HepG2 (cell line): ENCODE results near the gene SLC5A6. TPM values are rescaled to one million over a fixed set of nuclear protein-coding genes. Genes with fewer than 3 reads are reported as not detected.

ENCODE experiments used
- HINFP ChIP-seq: sonication (generic); formaldehyde crosslinking; IDR thresholded peaks from 2 replicates; pipeline ENCODE4 v1.4.0; 2020; ENCODE audit warnings: low read depth, mild to moderate bottlenecking, missing genetic modification reagents
- MAFG ChIP-seq: sonication (generic); formaldehyde crosslinking; IDR thresholded peaks from 2 replicates; pipeline ENCODE4 v1.5.1; 2020; ENCODE audit warnings: mild to moderate bottlenecking, missing genetic modification reagents
- RAD51 ChIP-seq: fragments of 450-650 bp; IDR thresholded peaks from 2 replicates; pipeline ENCODE4 v1.6.1; 2016; ENCODE audit warnings: borderline replicate concordance
- SP5 ChIP-seq: IDR thresholded peaks from 2 replicates; pipeline ENCODE4 v1.6.1; 2016; ENCODE audit warnings: low read depth, borderline replicate concordance
- THAP8 ChIP-seq: sonication (generic); formaldehyde crosslinking; IDR thresholded peaks from 2 replicates; pipeline ENCODE4 v1.5.1; 2020; ENCODE audit warnings: missing genetic modification reagents, mild to moderate bottlenecking, borderline replicate concordance
- WIZ ChIP-seq: sonication (generic); formaldehyde crosslinking; IDR thresholded peaks from 2 replicates; pipeline ENCODE4 v1.5.1; 2020; ENCODE audit warnings: mild to moderate bottlenecking, missing genetic modification reagents
- ZBTB40 ChIP-seq, 2 experiments: fragments of 450-650 bp in 1 of 2; sonication (generic) in 1 of 2; formaldehyde crosslinking in 1 of 2; IDR thresholded peaks; 2 replicates each; pipeline versions ENCODE4 v1.6.1 to v1.8.0; 2016 to 2022; ENCODE audit warnings: antibody characterized with exemption in 1 of 2, mild to moderate bottlenecking in 1 of 2, missing genetic modification reagents in 1 of 2
- ZNF766 ChIP-seq: sonication (generic); formaldehyde crosslinking; IDR thresholded peaks from 2 replicates; pipeline ENCODE4 v1.5.0; 2020; ENCODE audit warnings: missing genetic modification reagents, borderline replicate concordance
- ZSCAN31 ChIP-seq: sonication (generic); formaldehyde crosslinking; IDR thresholded peaks from 2 replicates; pipeline ENCODE4 v1.5.0; 2020; ENCODE audit warnings: low read depth, mild to moderate bottlenecking, missing genetic modification reagents
- polyA plus RNA-seq, 8 experiments: library from polyadenylated mRNA; depleted of rRNA in 3 of 8; stranded (reverse) in 7 of 8; unstranded in 1 of 8; fragments of >200 nt; fragmentation: Illumina TruSeq in 4 of 8; extraction: Trizol in 4 of 8; gene quantifications; 2 replicates each; pipeline versions ENCODE4 v1.2.1 to v1.2.3, GENCODE V29; 2011 to 2016; ENCODE audit warnings: low read depth in 4 of 8, missing spikeins in 1 of 8, mixed read lengths in 1 of 8; ENCODE audit not compliant: insufficient read depth in 1 of 8
- total RNA-seq, 5 experiments: library from RNA; depleted of rRNA; stranded (reverse); fragments of >200 nt; fragmentation: Illumina TruSeq; extraction: Trizol; gene quantifications; 2 replicates each; pipeline ENCODE4 v1.2.3, GENCODE V29; 2016; ENCODE audit warnings: low read depth in 1 of 5

SLC5A6 gene
- total and polyA plus RNA-seq, 2 of the 13 experiments (the other 11 are each of a cell fraction or from before 2014, with no cell fraction given), result 135 to 417 TPM

- no peak for TF ChIP-seq WIZ (CRISPR knock-in tag)
- TF ChIP-seq MAFG (CRISPR knock-in tag), result no peak
- 0 out of 2 replicates have a peak, but pooled peaks have one; percentile 38 for TF ChIP-seq ZNF766 (CRISPR knock-in tag)
- no peak for TF ChIP-seq ZSCAN31 (CRISPR knock-in tag)
- no peak for TF ChIP-seq RAD51
- TF ChIP-seq ZBTB40 (IDR thresholded peaks at IDR 0.05), result no peak
- no peak for TF ChIP-seq ZBTB40 (CRISPR knock-in tag; IDR thresholded peaks at IDR 0.05)
- TF ChIP-seq THAP8 (CRISPR knock-in tag), result no peak
- TF ChIP-seq HINFP (CRISPR knock-in tag), result no peak
- no peak for TF ChIP-seq SP5 (CRISPR knock-in tag)
These were observed 59.8 kb downstream of the SLC5A6 start (continued) for GRCh38 chr2:27152102-27152795.
